ENCODE data around the gene VEGFC. TPM values are rescaled to one million over a fixed set of nuclear protein-coding genes. Genes with fewer than 3 reads are reported as not detected.

The VEGFC gene
- polyA plus RNA-seq, 1 of the 3 experiments (the other 2 are of a cell fraction): 81.9 TPM

- no peak for TF ChIP-seq IRF3 (IDR thresholded peaks at IDR 0.05; ENCODE audit: low read depth, low read length)
- no peak for TF ChIP-seq SMC3 (IDR thresholded peaks at IDR 0.05; ENCODE audit: low read depth, low read length)
- TF ChIP-seq EP300 (IDR thresholded peaks at IDR 0.05; ENCODE audit: borderline replicate concordance in 1 of 2, low read depth in 1 of 2, low read length in 1 of 2): peak in 1 of 2 experiments; percentile 85; a peak in 3 of 4 replicates
- TF ChIP-seq TEAD4 (IDR thresholded peaks at IDR 0.05; ENCODE audit: borderline replicate concordance, insufficient read depth): peak; percentile 56; the same call in 1 of the 2 replicates
- TF ChIP-seq ZBTB33 (IDR thresholded peaks at IDR 0.05; ENCODE audit: borderline replicate concordance, low read depth): 0 out of 2 replicates have a peak, but pooled peaks have one; percentile 62
- 0 out of 2 replicates have a peak, but pooled peaks have one; percentile 25 for TF ChIP-seq ELF1 (IDR thresholded peaks at IDR 0.05)
- no peak for TF ChIP-seq CHD2 (IDR thresholded peaks at IDR 0.05; ENCODE audit: low read length, partially characterized antibody)
- no peak for TF ChIP-seq MXI1 (IDR thresholded peaks at IDR 0.05; ENCODE audit: low read depth, low read length)
- no peak for TF ChIP-seq USF2 (IDR thresholded peaks at IDR 0.05; ENCODE audit: borderline replicate concordance, low read depth, low read length)
- TF ChIP-seq GABPA (IDR thresholded peaks at IDR 0.05; ENCODE audit: low read depth): no peak
- peak; percentile 38; the same call in 1 of the 2 replicates for TF ChIP-seq MAX (IDR thresholded peaks at IDR 0.05; ENCODE audit: low read depth)
- no peak for TF ChIP-seq CTCF (IDR thresholded peaks at IDR 0.05)
- peak; percentile 75 for TF ChIP-seq POLR2AphosphoS5 (IDR thresholded peaks at IDR 0.05; ENCODE audit: low read depth, low read length)
- no peak for TF ChIP-seq RCOR1 (IDR thresholded peaks at IDR 0.05; ENCODE audit: low read length)
Observed at GRCh38 chr4:176800891-176801534, 8.3 kb upstream of the VEGFC start (continued).

All from SK-N-SH (cell line).